Pancreas (tissue), 10 donors: ENCODE results near the gene USP25. TPM values are rescaled to one million over a fixed set of nuclear protein-coding genes. Genes with fewer than 3 reads are reported as not detected.

Source experiments
- ATAC-seq, 4 donors: fragments of 200-7000 bp; cut with Tn5 transposase; one replicate each; pipeline versions ENCODE4 v1.8.0 to v1.9.1; 2020; ENCODE audit warnings: mild to moderate bottlenecking in 4 of 4, moderate library complexity in 4 of 4
- DNase-seq, 6 donors: peaks; one replicate each; pipeline ENCODE4 v3.0.0-alpha.2; 2020
- FAIRE-seq: peaks from 2 replicates; lab custom pipeline; 2012; peaks lifted over from hg19 to GRCh38; lab: Jason Lieb, UNC
- H3K27ac ChIP-seq, 4 donors: fragments of 200-600 bp; sonication (generic); 1 replicate in 3 of 4; 2 replicates in 1 of 4; pipeline versions ENCODE4 v1.5.0 to v1.8.0; 2020
- H3K27me3 ChIP-seq, 4 donors: fragments of 200-600 bp; one replicate each; pipeline ENCODE4 v1.8.0; 2021
- H3K36me3 ChIP-seq, 3 donors: fragments of 200-600 bp; sonication (generic) in 1 of 3; one replicate each; pipeline versions ENCODE4 v1.5.0 to v1.8.0; 2020 to 2021
- H3K4me1 ChIP-seq, 3 donors: fragments of 200-600 bp; one replicate each; pipeline ENCODE4 v1.8.0; 2021
- H3K4me3 ChIP-seq, 4 donors: fragments of 200-600 bp; sonication (generic) in 2 of 4; one replicate each; pipeline versions ENCODE4 v1.5.0 to v1.8.0; 2020 to 2021
- H3K9me3 ChIP-seq, 4 donors: fragments of 200-600 bp; one replicate each; pipeline ENCODE4 v1.8.0; 2021
- CTCF ChIP-seq, 4 donors: fragments of 200-600 bp; sonication (generic) in 3 of 4; IDR thresholded peaks; one replicate each; pipeline versions ENCODE4 v1.5.0 to v1.8.0; 2021; ENCODE audit warnings: antibody characterized with exemption in 4 of 4
- WGBS, 2 donors: extraction: QIAGEN DNeasy Blood & Tissue Kit; methylation state at CpG; one replicate each; pipeline ENCODE4 v1.1.7; 2013; 5-methylcytosine and 5-hydroxymethylcytosine counted together
- intact Hi-C, 3 donors: fragments of 100-400 bp; cut with DNase I; formaldehyde crosslinking; loops; one replicate each; pipeline versions ENCODE4 v1.11.1 to v1.14.2; 2022
- polyA plus RNA-seq, 2 donors: library from polyadenylated mRNA; stranded (reverse); fragments of 200-250 nt; gene quantifications; one replicate each; pipeline ENCODE4 v1.2.3, GENCODE V29; 2013
- total RNA-seq, 6 donors: library from RNA; stranded (reverse); fragmentation: NEBNext Ultra II Directional in 4 of 6; extraction: Animal tissue kit (Norgen Biotek cat#: 25700) in 4 of 6; gene quantifications; one replicate each; pipeline versions ENCODE4 v1.2.1 to v1.2.4, GENCODE V29; 2021 to 2023
- donor health status: healthy with polysubstance abuse.
- donor health status: DM: no; HTN: no; CAD: no; lungs with moderate emphysema.
- donor health status: DM: no; HTN: no; CAD: no.
- donor health status: control.
- donor health status: control.
- donor health status: Bipolar disorder and iron deficiency.
- donor health status: DM: yes; HTN: yes; CAD: no.
- donor health status: DM: no; HTN: no; CAD: no.
- donor health status: DM: no; HTN: no; CAD: no.
- donor health status: DM: yes; HTN: yes; CAD: no.

Gene USP25
- total and polyA plus RNA-seq, 8 donors: 4.3 to 24.8 (median 15.0) TPM

GRCh38 chr21:15719976-15720375, 9.8 kb upstream of the USP25 start:
- Histone ChIP-seq H3K27ac (no peak overlapping the region), H3K27me3 (no peaks in the 10 kb centered on the region), H3K4me3 (no peak overlapping the region), H3K36me3 (no peaks in the 10 kb centered on the region), H3K9me3 (no peaks in the 10 kb centered on the region), H3K4me1 (peaks cover 7 to 11% (median 7%) of the 10 kb centered on the region in 3 donors)
- intact Hi-C loops: no loop called here
- DNase-seq (no peak), FAIRE-seq (no peak), ATAC-seq (no peak)
- WGBS, 2 donors: 96 to 97% methylated on average over 4 of the region's 4 CpGs
- no peak for TF ChIP-seq CTCF (IDR thresholded peaks at IDR 0.05)

GRCh38 chr21:15722591-15723324, 7.0 kb upstream of the USP25 start:
- peak; percentile 92 to 99 (median 96) for ATAC-seq
- Histone ChIP-seq H3K36me3 (no peaks in the 10 kb centered on the region), H3K4me3 (no peak overlapping the region), H3K9me3 (no peaks in the 10 kb centered on the region), H3K27ac (peak overlapping the region in 2 of 4 donors; percentile 51 to 77), H3K4me1 (peaks cover 7 to 11% (median 7%) of the 10 kb centered on the region in 3 donors), H3K27me3 (no peaks in the 10 kb centered on the region)
- no peak for FAIRE-seq
- DNase-seq: peak in 3 of 6 donors; percentile 34 to 57 (median 45)
- WGBS, 2 donors: 9 to 21% methylated on average over 4 of the region's 4 CpGs
- TF ChIP-seq CTCF (IDR thresholded peaks at IDR 0.05): no peak
- intact Hi-C loops: no loop called here

- Histone ChIP-seq H3K4me1 (peaks cover 7 to 14% (median 12%) of the 10 kb centered on the region in 3 donors), H3K4me3 (no peak overlapping the region), H3K36me3 (no peaks in the 10 kb centered on the region), H3K27ac (no peak overlapping the region), H3K27me3 (no peaks in the 10 kb centered on the region), H3K9me3 (no peaks in the 10 kb centered on the region)
- no peak for DNase-seq
- no peak for FAIRE-seq
- intact Hi-C loops: no loop called here
- TF ChIP-seq CTCF (IDR thresholded peaks at IDR 0.05): no peak
- no peak for ATAC-seq
- 69 to 70% methylated on average over 3 of the region's 3 CpGs for WGBS, 2 donors
These were observed 3.8 kb upstream of the USP25 start for GRCh38 chr21:15725949-15726348.

GRCh38 chr21:15728046-15728445, 1.7 kb upstream of the USP25 start:
- FAIRE-seq (no peak), ATAC-seq (no peak), DNase-seq (no peak)
- Histone ChIP-seq H3K27me3 (no peaks in the 10 kb centered on the region), H3K9me3 (no peaks in the 10 kb centered on the region), H3K4me1 (peaks cover 8 to 16% (median 14%) of the 10 kb centered on the region in 3 donors), H3K4me3 (no peak overlapping the region), H3K36me3 (no peaks in the 10 kb centered on the region), H3K27ac (no peak overlapping the region)
- no peak for TF ChIP-seq CTCF (IDR thresholded peaks at IDR 0.05)
- intact Hi-C loops: no loop called here
- 91 to 94% methylated on average over 3 of the region's 3 CpGs for WGBS, 2 donors

- ATAC-seq: no peak
- Histone ChIP-seq H3K27me3 (no peaks in the 10 kb centered on the region), H3K9me3 (no peaks in the 10 kb centered on the region), H3K4me1 (peaks cover 4 to 10% (median 7%) of the 10 kb centered on the region in 3 donors), H3K27ac (peak overlapping the region; percentile 51 to 97 (median 82)), H3K4me3 (peak overlapping the region; percentile 34 to 86 (median 52)), H3K36me3 (no peaks in the 10 kb centered on the region)
- DNase-seq: no peak
- WGBS, 2 donors: 1 to 2% methylated on average over 11 of the region's 11 CpGs
- no peak for FAIRE-seq
- no peak for TF ChIP-seq CTCF (IDR thresholded peaks at IDR 0.05)
- intact Hi-C loops: no loop called here
These were observed 472 bp upstream of the USP25 start for GRCh38 chr21:15729346-15729673.
